Thyroid gland (tissue), 4 donors: Measurements from ENCODE around the gene UFD1. TPM values are rescaled to one million over a fixed set of nuclear protein-coding genes. Genes with fewer than 3 reads are reported as not detected.
A peak's percentile ranks its signal among the peaks of the same experiment; 100 is the strongest.

Source experiments
- DNase-seq, 2 donors: peaks; one replicate each; pipeline ENCODE4 v3.0.0-alpha.2; 2019
- H3K27ac ChIP-seq, 3 donors: fragments of 200-600 bp; sonication (generic); 1 replicate in 2 of 3; 2 replicates in 1 of 3; pipeline ENCODE4 v1.5.1; 2016 to 2019; ENCODE audit warnings: mild to moderate bottlenecking in 1 of 3, moderate library complexity in 1 of 3
- H3K27me3 ChIP-seq: fragments of 200-600 bp; sonication (generic); one replicate; pipeline ENCODE4 v1.5.1; 2019
- H3K36me3 ChIP-seq, 2 donors: fragments of 200-600 bp; sonication (generic); one replicate each; pipeline ENCODE4 v1.5.1; 2016 to 2019
- H3K4me1 ChIP-seq, 2 donors: fragments of 200-600 bp; sonication (generic); one replicate each; pipeline ENCODE4 v1.5.1; 2017 to 2019
- H3K4me3 ChIP-seq, 3 donors: fragments of 200-600 bp; sonication (generic); replicated peaks in 1 of 3; 1 replicate in 2 of 3; 2 replicates in 1 of 3; pipeline ENCODE4 v1.5.1; 2016; ENCODE audit warnings: mild to moderate bottlenecking in 1 of 3
- H3K9me3 ChIP-seq: fragments of 200-600 bp; sonication (generic); one replicate; pipeline ENCODE4 v1.5.1; 2017
- POLR2A ChIP-seq, 2 donors: fragments of 450-650 bp; IDR thresholded peaks; one replicate each; pipeline ENCODE4 v1.6.1; 2017; ENCODE audit warnings: antibody characterized with exemption in 2 of 2, mild to moderate bottlenecking in 2 of 2, moderate library complexity in 1 of 2
- WGBS, 2 donors: methylation state at CpG; one replicate each; pipeline ENCODE4 v1.1.5; 2017; 5-methylcytosine and 5-hydroxymethylcytosine counted together
- intact Hi-C: fragments of 100-400 bp; cut with DNase I; formaldehyde crosslinking; loops from one replicate; pipeline ENCODE4 v1.15.1; 2023
- total RNA-seq, 4 donors: library from RNA; depleted of rRNA; stranded (reverse); fragments of >200 nt; gene quantifications; one replicate each; pipeline ENCODE4 v1.2.3, GENCODE V29; 2016
- TF ChIP-seq, protein P1 (sequence below), 6 experiments: fragments of 200-600 bp in 3 of 6; fragments of 450-650 bp in 3 of 6; sonication (generic) in 3 of 6; IDR thresholded peaks; one replicate each; pipeline ENCODE4 v1.5.1; 2016 to 2019; ENCODE audit warnings: antibody characterized with exemption in 6 of 6, mild to moderate bottlenecking in 2 of 6, inconsistent platforms in 1 of 6, moderate library complexity in 1 of 6

The UFD1 gene
- total RNA-seq, 4 donors from 2014 or later: 29.3 to 52.7 (median 44.2) TPM

DNA sequence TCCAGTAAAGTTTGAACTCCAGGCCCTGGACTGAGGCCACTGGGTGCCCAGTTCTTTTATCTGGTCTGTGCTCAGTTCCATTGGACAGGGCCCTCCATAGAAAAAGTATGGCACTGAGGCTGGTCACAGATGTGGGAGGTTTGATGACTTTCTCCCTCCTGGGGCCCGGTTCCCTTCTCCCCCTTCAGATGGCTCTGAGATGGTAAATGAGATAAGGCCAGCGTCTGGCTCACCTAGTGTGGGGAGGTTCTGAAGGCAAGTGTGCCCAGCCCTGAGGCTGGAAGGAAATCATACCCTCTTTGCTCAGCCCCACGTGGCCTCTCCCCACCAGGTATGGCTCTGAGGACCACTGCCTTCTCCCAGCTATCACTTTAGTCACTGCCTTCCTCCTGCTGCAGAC is 46.7 kb upstream of the UFD1 start:
- no peaks in the 10 kb centered on the region for H3K36me3 ChIP-seq
- no peaks in the 10 kb centered on the region for H3K27me3 ChIP-seq
- WGBS, 2 donors: 58 to 80% methylated on average over 3 of the region's 3 CpGs
- no peak overlapping the region for H3K4me3 ChIP-seq
- peaks cover 0 to 15% of the 10 kb centered on the region in 2 donors for H3K4me1 ChIP-seq
- H3K9me3 ChIP-seq: no peaks in the 10 kb centered on the region
- TF ChIP-seq, protein P1, sequence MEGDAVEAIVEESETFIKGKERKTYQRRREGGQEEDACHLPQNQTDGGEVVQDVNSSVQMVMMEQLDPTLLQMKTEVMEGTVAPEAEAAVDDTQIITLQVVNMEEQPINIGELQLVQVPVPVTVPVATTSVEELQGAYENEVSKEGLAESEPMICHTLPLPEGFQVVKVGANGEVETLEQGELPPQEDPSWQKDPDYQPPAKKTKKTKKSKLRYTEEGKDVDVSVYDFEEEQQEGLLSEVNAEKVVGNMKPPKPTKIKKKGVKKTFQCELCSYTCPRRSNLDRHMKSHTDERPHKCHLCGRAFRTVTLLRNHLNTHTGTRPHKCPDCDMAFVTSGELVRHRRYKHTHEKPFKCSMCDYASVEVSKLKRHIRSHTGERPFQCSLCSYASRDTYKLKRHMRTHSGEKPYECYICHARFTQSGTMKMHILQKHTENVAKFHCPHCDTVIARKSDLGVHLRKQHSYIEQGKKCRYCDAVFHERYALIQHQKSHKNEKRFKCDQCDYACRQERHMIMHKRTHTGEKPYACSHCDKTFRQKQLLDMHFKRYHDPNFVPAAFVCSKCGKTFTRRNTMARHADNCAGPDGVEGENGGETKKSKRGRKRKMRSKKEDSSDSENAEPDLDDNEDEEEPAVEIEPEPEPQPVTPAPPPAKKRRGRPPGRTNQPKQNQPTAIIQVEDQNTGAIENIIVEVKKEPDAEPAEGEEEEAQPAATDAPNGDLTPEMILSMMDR (IDR thresholded peaks at IDR 0.05): no peak
- no peak for TF ChIP-seq POLR2A (IDR thresholded peaks at IDR 0.05)
- intact Hi-C loops: no loop called here
- DNase-seq: no peak
- H3K27ac ChIP-seq: peak overlapping the region in 2 of 3 donors; percentile 58 to 80

DNA sequence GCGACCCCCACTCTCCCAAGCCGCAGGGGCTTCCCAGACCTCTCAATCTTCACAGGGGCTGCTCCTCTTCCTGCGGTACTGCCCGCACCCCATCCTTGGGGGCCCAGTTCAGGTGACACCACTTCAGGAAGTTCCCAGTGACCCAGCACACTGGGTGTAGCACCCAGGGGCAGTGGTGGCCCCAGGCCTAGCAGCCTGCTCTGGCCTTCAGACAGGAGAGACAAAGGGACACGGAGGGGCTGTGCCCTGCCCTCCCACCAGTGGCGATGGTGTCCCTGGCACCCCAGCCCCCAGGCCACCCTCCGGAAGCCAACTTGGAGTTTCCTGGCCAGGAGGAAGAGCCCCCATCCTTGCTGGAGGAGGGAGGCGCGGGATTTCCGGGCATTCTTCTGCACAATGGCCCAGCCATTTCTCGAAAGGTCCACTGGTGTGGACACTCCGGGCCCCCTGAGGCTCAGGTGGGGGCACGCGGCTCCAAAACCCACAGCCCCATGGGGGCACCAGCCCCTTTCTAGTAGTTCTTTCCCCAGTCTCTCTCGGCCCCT is 46.2 kb upstream of the UFD1 start:
- peaks cover 0 to 15% of the 10 kb centered on the region in 2 donors for H3K4me1 ChIP-seq
- intact Hi-C loops: no loop called here
- TF ChIP-seq POLR2A (IDR thresholded peaks at IDR 0.05): no peak
- TF ChIP-seq, protein P1 (IDR thresholded peaks at IDR 0.05): no peak
- H3K36me3 ChIP-seq: no peaks in the 10 kb centered on the region
- H3K27ac ChIP-seq: peak overlapping the region; percentile 47 to 80 (median 58)
- H3K4me3 ChIP-seq: peak overlapping the region in 1 of 3 donors; percentile 25
- no peaks in the 10 kb centered on the region for H3K9me3 ChIP-seq
- 78 to 84% methylated on average over 11 to 13 of the region's 15 CpGs for WGBS, 2 donors
- H3K27me3 ChIP-seq: no peaks in the 10 kb centered on the region
- DNase-seq: no peak

- no peaks in the 10 kb centered on the region for H3K9me3 ChIP-seq
- peaks cover 0 to 15% of the 10 kb centered on the region in 2 donors for H3K4me1 ChIP-seq
- H3K36me3 ChIP-seq: no peaks in the 10 kb centered on the region
- peak; percentile 30 to 32 for DNase-seq
- H3K4me3 ChIP-seq: peak within 1 kb of the TSS in 1 of 3 donors; percentile 25
- H3K27me3 ChIP-seq: no peaks in the 10 kb centered on the region
- peak within 1 kb of the TSS; percentile 47 to 80 (median 58) for H3K27ac ChIP-seq
- TF ChIP-seq POLR2A (IDR thresholded peaks at IDR 0.05): peak in 1 of 2 donors; percentile 62
- TF ChIP-seq, protein P1 (IDR thresholded peaks at IDR 0.05): no peak
- intact Hi-C loops: no loop called here
- 16 to 17% methylated on average over 6 to 14 of the region's 69 CpGs for WGBS, 2 donors
Observed at GRCh38 chr22:19524170-19525115, 45.5 kb upstream of the UFD1 start, which contains the start of gene CLDN5. TSS of gene CLDN5 (minus strand) at chr22:19524410. CDS start at chr22:19524255, 155 bp downstream.

DNA sequence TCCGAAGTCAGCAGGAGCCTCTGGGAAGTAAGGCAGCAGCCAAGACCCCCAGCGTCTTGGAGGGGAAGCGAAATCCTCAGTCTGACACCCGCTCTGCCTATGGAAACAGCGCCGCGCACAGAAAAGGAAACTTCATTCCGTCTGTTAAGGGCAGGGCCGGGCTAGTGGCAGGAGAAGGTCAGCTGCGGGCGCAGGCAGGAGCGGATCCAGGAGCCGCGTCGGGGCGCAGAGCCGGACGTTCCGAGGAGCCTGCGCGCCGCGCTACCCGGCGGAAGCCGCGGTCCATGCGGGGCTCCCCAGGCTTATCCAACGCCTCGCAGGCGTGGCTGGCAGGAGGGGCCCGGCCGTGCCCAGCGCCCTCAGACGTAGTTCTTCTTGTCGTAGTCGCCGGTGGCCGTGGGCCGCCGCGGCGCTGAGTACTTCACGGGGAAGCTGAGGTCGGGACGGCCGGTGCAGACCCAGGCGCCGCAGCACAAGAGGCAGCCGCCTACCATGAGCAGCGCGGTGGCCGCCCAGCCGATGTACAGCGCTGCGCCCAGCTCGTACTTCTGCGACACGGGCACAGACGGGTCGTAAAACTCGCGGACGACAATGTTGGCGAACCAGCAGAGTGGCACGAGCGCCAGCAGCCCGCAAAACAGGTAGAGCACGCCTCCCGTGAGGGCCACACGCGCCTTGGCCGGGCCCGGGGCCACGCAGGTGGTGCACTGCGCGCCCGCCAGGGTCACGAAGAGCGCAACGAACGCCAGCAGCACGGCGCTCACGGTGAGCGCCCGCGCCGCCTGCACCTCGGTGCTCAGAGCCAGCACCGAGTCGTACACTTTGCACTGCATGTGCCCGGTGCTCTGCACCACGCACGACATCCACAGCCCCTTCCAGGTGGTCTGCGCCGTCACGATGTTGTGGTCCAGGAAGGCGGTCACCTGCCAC is 44.5 kb upstream of the UFD1 start:
- Histone ChIP-seq H3K9me3 (no peaks in the 10 kb centered on the region), H3K27ac (peak overlapping the region; percentile 27 to 80 (median 44)), H3K4me3 (peak overlapping the region in 1 of 3 donors; percentile 25), H3K27me3 (no peaks in the 10 kb centered on the region), H3K36me3 (no peaks in the 10 kb centered on the region), H3K4me1 (peaks cover 0 to 15% of the 10 kb centered on the region in 2 donors)
- 3 to 4% methylated on average over 5 to 11 of the region's 99 CpGs for WGBS, 2 donors
- intact Hi-C loops: no loop called here
- peak in 1 of 2 donors; percentile 7 for DNase-seq
- no peak for TF ChIP-seq POLR2A (IDR thresholded peaks at IDR 0.05)

GRCh38 chr22:19522881-19523239 is 43.9 kb upstream of the UFD1 start:
- Histone ChIP-seq H3K4me3 (peak overlapping the region in 1 of 3 donors; percentile 25), H3K27me3 (no peaks in the 10 kb centered on the region), H3K9me3 (no peaks in the 10 kb centered on the region), H3K36me3 (no peaks in the 10 kb centered on the region), H3K4me1 (peaks cover 0 to 15% of the 10 kb centered on the region in 2 donors), H3K27ac (peak overlapping the region; percentile 44 to 80 (median 52))
- WGBS, 2 donors: 45% methylated on average over 4 to 7 of the region's 9 CpGs
- no peak for DNase-seq
- intact Hi-C loops: no loop called here
- TF ChIP-seq POLR2A (IDR thresholded peaks at IDR 0.05): no peak
- TF ChIP-seq, protein P1 (IDR thresholded peaks at IDR 0.05): no peak
